ENCODE measurements around the gene SPEN.

DNA sequence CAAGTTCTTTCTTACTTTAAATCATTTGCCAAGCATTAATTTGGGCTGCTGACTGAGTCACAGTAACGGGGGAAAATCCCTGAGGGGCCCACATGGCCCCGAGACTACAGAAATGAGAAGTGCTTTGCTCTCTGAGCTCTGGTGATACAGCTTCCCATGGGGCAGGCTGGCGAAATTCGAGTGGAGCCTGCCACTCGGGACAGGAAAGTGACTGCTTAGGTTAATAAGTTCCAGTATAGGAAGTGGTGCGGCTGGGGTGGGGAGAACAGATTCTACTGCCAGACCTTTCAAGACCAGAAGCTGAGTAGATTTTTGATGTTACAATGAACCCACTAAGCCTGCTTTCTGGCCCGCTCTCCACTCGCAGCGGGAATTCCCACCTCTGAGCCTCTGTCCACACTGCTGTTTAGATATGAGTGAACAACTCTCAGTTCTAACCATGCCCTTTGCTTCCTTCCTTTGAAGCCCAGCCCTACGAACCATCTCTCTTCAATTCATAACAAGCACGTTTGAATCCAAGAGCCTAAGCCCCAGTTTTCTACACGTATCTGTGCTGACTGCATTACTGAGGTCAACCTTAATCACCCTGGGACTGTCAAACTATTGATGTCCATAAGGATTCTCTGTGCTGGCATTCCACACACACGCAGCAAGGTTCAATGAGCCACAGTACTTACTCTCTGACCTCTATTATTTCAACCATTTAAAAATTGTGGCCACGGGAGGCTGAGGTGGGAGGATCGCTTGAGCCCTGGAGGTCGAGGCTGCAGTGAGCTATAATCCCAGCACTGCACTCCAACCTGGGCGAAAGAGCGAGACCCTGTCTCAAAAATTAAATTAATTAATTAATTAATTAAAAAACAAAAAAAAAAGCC is 118.8 kb downstream of the SPEN start:
- TF ChIP-seq POLR2A (IDR thresholded peaks at IDR 0.05) = no peak
- TF ChIP-seq, protein P1, sequence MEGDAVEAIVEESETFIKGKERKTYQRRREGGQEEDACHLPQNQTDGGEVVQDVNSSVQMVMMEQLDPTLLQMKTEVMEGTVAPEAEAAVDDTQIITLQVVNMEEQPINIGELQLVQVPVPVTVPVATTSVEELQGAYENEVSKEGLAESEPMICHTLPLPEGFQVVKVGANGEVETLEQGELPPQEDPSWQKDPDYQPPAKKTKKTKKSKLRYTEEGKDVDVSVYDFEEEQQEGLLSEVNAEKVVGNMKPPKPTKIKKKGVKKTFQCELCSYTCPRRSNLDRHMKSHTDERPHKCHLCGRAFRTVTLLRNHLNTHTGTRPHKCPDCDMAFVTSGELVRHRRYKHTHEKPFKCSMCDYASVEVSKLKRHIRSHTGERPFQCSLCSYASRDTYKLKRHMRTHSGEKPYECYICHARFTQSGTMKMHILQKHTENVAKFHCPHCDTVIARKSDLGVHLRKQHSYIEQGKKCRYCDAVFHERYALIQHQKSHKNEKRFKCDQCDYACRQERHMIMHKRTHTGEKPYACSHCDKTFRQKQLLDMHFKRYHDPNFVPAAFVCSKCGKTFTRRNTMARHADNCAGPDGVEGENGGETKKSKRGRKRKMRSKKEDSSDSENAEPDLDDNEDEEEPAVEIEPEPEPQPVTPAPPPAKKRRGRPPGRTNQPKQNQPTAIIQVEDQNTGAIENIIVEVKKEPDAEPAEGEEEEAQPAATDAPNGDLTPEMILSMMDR (IDR thresholded peaks at IDR 0.05) = no peak

All from lower leg skin (tissue), 3 donors.